ENCODE measurements around the gene ZDHHC14.
"Not testable (repeated sequence)": the region's sequence is repeated elsewhere in the genome, so short reads cannot be mapped to it uniquely, and the experiment has no call there.

Gene ZDHHC14

DNA sequence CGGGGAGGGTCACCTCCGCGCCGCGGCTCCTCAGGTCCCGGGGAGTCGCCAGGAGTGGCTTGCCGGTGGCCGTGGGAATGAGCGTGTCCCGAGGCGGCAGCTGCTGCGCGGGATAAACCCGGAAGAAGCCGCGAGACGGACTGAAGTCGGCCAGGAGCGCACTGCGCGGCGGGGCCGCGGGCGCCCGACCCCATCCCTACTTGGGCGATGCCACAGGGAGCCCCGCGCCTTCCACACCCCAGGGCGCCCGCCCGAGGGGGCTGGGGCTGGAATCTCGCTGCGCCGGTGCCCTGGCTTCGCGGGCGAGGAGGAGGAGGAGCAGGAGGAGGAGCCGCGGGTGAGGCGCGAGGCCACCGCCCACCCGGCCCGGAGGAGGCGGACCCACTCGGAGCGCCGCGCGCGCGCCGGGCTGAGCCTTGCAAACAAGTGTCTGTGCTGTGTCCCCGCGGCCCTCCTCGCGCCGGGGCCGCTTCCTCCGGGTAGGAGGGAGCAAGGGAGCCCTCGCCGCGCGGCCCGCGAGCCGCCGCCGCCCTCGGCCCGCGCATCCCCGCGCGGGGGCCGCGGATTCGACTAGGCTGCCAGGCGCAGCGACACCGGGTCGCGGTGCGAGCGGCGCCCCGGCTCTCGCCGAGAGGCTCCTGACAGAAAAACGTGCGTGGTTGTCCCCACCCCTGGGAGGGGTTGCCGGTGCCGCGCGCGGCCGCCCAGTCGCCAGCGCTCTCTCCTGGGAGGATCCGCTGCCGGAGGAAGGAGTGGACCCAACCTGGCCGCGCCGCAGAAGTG, at the start of gene ZDHHC14:
TSS of gene ZDHHC14 (plus strand) at position 412 of the 783 bp plus-strand sequence.
- DNase-seq (ENCODE audit: extremely low spot score, insufficient read length, low read depth) (peak; percentile 70), FAIRE-seq (peak; percentile 65)

DNA sequence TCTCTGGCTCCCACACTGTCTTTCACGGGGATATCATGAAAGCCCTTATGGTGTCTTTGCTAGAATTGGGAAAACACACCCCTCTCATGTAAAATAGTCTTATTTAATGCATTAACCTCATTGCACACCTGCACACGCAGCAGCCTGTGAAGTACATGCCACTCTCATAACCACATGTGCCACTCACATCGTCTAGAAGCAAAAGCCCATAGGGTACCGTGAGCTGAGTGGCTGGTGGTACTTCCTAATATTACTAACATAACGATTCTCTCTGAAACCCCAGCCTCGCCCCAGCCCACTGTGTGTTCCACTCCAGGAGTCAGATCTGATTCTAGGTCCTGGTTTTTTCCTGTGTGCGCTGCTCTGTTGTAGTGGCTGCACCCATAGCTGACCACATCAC, 48.2 kb upstream of the ZDHHC14 start:
- FAIRE-seq (no peak), DNase-seq (ENCODE audit: extremely low spot score, insufficient read length, low read depth) (no peak)

DNA sequence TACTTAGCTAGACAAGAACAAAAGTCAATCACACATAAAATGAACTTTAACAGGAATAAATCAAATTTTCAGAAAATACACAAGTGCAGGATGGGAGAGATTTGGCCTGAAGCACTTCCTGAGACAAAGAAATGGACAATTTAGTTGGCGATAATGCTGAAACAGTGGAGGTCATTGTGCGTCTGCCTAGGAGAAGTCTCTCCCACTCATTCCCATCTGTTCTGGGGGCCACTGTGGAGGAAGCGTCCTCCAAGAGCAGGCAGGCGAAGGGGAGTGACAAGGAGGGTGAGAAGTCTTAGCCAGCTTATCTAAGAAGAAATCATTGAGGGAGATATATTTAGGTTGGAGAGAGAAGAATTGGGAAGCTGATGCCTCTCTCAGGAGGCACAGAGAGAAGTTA, 47.5 kb upstream of the ZDHHC14 start:
- no peak for DNase-seq (ENCODE audit: extremely low spot score, insufficient read length, low read depth)
- FAIRE-seq = no peak

GRCh38 chr6:157333956-157334355, 47.0 kb upstream of the ZDHHC14 start:
- FAIRE-seq (no peak), DNase-seq (ENCODE audit: extremely low spot score, insufficient read length, low read depth) (no peak)

- FAIRE-seq = no peak
- no peak for DNase-seq (ENCODE audit: extremely low spot score, insufficient read length, low read depth)
Observed at GRCh38 chr6:157335829-157336228, 45.2 kb upstream of the ZDHHC14 start.

DNA sequence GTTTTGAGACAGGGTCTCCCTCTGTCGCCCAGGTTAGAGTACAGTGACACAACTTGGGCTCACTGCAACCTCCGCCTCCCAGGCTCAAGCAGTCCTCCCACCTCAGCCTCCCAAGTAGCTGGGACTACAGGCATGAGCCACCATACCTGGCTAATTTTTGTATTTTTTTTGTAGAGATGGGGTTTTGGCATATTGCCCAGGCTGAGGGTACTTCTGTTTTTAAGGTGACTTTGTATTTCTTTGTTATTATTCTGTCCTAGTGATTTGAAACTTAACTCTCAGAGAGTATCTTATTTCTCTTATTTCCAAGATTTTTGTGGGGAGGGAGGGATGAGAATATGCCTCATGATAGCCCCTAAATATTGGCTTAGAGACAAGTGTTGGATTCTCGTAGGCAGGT, 43.7 kb upstream of the ZDHHC14 start:
- DNase-seq (ENCODE audit: extremely low spot score, insufficient read length, low read depth); FAIRE-seq: not testable (repeated sequence)

DNA sequence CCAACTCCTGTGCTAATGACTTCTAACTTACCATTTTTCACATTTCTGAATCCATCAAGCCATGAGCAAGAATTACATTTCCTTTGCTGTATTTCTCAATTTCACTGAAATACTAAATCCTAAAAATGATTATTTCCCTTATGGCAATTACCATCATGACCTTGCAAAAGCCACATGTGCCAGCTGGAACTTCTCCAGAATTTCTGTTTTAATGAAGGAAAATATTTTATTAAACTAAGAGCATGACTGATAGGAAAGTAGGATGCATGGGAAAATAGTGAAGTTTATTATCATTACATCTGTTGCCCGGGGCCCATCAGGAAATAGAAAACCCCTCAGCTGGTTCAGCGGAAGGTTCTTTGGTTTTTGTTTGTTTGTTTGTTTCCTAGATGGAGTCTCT, 43.2 kb upstream of the ZDHHC14 start:
- DNase-seq (ENCODE audit: extremely low spot score, insufficient read length, low read depth) (no peak), FAIRE-seq (no peak)

- FAIRE-seq (no peak), DNase-seq (ENCODE audit: extremely low spot score, insufficient read length, low read depth) (no peak)
Observed at GRCh38 chr6:157339432-157339831, 41.6 kb upstream of the ZDHHC14 start.

DNA sequence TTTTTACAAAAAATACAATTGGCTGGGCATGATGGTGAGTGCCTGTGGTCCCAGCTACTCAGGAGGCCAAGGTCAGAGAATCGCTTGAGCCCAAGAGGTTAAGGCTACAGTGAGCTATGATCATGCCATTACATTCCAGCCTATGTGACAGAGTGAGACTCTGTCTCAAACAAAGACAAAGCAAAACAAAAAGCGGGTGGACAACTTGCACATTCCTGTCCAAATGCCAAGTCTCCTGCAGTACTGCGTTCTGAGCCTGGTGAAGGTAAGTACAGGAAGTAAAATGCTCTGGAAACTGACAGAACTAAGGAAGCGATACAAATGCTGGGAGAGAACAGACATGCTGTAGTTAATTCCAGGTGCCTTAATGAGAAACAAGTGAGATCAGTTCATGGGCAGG, 37.3 kb upstream of the ZDHHC14 start:
- DNase-seq (ENCODE audit: extremely low spot score, insufficient read length, low read depth) (no peak), FAIRE-seq (no peak)

GRCh38 chr6:157346373-157346772, 34.6 kb upstream of the ZDHHC14 start:
- DNase-seq (ENCODE audit: extremely low spot score, insufficient read length, low read depth) = no peak

DNA sequence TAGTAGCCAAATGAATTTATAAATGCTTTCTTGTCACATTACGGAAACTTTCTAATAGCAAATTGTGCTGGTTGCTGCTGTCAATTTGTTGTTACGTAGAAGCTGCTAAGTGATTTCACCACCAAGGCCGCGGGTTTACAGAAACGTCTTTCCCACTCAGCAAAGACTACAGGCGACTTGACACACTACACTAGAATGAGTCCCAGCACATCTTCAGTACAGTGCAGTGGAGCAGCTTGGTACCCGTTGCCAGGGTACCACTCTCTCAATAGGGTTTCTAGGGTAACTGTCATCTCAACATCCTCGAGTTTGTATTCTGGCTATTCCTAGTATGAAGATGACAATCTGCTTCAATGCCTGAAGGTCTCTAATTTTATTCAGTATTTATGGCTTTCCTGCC, 22.7 kb upstream of the ZDHHC14 start:
- DNase-seq (ENCODE audit: extremely low spot score, insufficient read length, low read depth) = no peak
- no peak for FAIRE-seq

More at GRCh38 chr6:157346373-157346772, 34.6 kb upstream of the ZDHHC14 start:
- no peak for FAIRE-seq

DNA sequence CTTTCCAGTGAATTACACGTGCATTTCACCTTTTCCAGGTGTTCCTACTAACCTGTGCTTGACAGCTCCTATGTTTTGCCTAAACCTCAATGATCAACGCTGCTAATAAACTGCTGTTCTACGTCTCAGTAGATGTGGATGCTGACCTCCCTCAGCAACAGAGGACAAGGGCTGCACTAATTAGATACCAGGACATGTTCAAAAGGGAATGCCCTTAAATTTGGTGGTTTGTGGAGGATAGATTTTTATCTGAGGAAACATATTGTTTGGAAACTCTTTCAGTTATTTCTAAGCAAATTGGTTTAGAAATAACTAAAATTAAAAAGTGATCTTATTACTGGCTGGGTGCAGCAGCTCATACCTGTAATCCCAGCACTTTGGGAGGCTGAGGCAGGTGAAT, 19.1 kb upstream of the ZDHHC14 start:
- DNase-seq (ENCODE audit: extremely low spot score, insufficient read length, low read depth) (no peak), FAIRE-seq (no peak)

- DNase-seq (ENCODE audit: extremely low spot score, insufficient read length, low read depth) = no peak
- no peak for FAIRE-seq
Observed at GRCh38 chr6:157364705-157365104, 16.3 kb upstream of the ZDHHC14 start.

GRCh38 chr6:157366648-157367047, 14.3 kb upstream of the ZDHHC14 start:
- DNase-seq (ENCODE audit: extremely low spot score, insufficient read length, low read depth) (no peak), FAIRE-seq (no peak)

DNA sequence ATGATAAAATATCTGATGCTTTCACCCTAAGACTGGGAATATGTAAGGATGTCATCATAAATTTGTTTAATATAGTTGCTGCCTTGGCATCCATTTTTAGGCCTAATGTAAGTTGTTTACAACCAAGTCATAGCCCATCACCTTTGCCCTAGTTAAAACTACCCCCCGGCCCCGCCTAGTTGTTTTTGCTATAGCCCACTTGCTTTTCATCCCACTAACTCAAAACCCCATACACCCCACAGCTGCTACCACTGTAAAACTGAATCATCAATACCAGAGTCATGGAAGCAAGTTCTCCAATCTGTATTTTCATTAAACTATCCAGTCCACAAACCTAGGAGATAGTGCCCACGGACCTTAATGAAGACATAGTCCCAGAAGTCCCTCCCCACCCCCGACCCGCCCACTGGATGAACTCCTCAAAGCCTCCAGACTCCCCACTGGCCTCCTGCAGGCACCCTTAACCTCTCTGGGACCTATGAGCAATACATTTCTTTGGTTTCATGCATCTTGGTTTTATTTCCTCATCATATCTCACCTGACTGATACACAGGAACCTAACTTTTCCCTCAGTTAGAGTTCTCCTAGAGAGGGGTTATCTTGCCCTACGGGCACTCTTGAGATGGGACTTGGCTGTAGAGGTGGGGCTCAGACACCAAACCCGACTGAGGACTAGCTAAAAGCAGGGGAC, 12.5 kb upstream of the ZDHHC14 start:
- DNase-seq (ENCODE audit: extremely low spot score, insufficient read length, low read depth) (no peak), FAIRE-seq (no peak)

- FAIRE-seq = no peak
Observed at GRCh38 chr6:157370755-157371154, 10.2 kb upstream of the ZDHHC14 start.

DNA sequence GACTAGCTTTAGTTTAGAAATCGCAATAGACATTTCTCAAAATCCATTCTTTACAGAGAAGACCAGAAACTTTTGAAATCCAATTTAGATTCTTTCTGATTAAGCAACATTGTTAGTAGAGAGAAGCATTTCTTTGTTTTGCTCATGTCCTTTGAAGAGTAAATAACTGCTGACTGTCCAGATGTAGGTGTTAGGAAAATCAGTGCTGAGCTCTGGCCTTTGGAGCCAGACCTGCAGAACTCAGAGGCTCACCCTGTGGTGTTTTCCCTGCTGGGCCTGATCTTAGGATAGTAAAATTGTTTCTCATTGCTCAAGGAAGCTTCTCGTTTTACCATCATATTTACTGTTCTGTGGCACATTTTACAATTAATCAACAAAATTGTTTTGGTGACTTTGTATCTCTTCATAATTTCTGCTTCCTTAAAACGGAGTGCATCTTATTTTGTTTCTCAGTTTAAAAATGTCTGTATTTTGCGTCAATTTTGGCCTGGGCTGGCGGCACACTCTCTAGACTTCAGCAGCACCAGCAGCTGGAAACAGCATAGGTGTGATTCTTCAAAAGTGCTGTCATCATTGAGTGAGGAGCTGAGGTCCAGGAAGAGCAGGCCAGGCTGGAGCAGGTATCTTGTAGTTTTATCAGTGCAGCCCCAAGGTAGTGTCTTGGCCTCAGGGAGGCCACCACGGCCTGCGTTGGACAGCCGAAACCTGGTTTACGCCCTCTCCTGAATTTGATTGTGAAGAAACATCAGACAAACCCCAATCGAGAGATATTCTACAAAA, 8.3 kb upstream of the ZDHHC14 start:
- DNase-seq (ENCODE audit: extremely low spot score, insufficient read length, low read depth) = no peak
- no peak for FAIRE-seq

More at GRCh38 chr6:157370755-157371154, 10.2 kb upstream of the ZDHHC14 start:
- no peak for DNase-seq (ENCODE audit: extremely low spot score, insufficient read length, low read depth)

DNA sequence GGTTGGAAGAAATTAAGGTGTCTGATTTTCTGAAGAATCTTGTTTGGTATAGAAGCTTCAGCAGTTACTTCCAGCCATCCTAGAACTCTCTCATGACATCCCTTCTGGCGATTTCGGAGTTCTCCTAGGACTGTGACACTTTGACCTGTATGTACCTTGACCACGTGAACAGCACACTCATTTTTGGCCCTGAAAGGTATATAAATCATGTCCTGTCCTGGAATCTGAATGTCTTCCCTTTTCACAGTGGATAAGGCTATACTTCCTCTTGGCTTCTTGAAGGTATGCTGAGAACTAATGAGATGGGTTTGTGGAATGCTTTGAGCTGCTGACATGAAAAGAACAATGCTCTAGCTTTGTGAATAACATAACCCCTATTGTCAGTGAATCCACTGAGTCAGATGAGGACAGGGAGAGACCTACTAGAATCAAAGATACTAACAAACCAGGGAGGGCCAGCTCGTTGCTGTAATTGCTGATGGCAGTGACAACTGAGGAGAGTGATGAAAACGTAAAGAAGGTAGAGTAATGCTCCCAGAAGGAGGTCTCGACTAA, 6.0 kb upstream of the ZDHHC14 start:
- DNase-seq (ENCODE audit: extremely low spot score, insufficient read length, low read depth) = no peak
- no peak for FAIRE-seq

DNA sequence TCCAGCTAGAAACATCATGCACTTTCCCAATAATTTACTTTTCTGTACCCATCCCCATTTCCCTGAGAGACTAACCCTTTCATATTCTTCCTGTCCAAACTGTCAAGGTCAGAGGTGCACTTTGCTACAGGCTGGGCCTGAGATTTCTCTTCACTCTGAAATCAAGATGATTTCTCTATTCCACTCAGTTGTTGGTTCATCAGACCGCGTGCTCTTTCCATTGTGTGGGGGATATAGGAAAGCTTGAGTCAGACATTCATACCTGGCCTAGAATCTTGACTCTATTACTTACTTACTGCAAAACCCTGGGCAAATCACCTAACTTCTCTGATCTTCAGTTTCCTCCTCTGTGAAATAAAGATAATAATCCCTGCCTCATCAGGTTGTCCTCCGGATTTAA, 4.7 kb upstream of the ZDHHC14 start:
- DNase-seq (ENCODE audit: extremely low spot score, insufficient read length, low read depth) (no peak), FAIRE-seq (no peak)

- FAIRE-seq = no peak
- no peak for DNase-seq (ENCODE audit: extremely low spot score, insufficient read length, low read depth)
Observed at GRCh38 chr6:157376706-157377230, 4.2 kb upstream of the ZDHHC14 start.

All from GM18507 (cell line).